HG03095 (cell line): ENCODE data around the gene SRP14.
A peak's percentile ranks its signal among the peaks of the same experiment; 100 is the strongest.
"Not testable (repeated sequence)": the region's sequence is repeated elsewhere in the genome, so short reads cannot be mapped to it uniquely, and the experiment has no call there.

Experiments
- ATAC-seq: cut with Tn5 transposase; IDR thresholded peaks from one replicate; pipeline ENCODE4 v1.9.1; 2021; ENCODE audit warnings: moderate library complexity; ENCODE audit not compliant: unreplicated experiment

Gene SRP14, protein sequence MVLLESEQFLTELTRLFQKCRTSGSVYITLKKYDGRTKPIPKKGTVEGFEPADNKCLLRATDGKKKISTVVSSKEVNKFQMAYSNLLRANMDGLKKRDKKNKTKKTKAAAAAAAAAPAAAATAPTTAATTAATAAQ

DNA sequence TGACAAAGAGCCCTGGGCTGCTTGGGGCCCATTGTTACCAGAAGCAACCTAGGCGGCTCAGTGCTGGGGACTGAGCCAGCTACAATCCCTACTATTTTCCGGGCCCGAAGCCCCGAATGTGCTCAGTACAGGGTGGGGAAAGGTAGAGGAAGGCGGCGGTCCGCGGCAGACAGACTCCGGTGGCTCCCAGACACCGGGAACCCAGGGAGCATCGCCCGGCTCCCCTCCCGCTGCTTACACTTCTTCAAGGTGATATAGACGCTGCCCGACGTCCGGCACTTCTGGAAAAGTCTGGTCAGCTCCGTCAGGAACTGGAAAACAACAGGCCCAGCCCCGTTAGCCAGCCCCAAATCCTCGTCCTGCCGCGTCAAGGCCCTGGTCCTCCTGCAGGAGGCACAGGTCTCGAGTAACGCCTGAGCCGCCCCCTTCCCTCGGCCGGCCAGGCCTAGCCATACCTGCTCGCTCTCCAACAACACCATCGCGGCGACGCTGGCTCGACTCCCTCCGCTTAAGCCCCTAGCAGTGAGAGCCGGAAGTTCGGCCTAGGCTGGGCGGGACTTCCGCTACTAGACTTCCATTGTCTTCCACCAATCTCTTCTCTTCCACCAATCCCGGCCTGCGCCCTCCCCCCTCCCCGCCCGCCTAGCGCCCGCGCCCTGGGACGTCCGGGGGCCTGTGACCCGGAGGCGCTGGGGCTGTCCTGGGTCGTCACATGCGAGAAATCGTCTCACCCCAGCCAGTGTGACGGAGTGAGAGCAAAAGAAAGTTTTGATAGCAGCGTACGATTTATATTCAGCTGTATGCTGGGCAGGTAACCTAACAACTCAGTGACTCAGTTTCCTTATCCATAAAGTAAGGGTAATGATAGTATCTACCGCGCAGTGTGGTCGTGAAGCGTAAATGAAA lies at the start of gene SRP14:
Gene SRP14, minus strand, starts transcription at position 544 of the 906 bp plus-strand sequence. Its CDS starts 65 bp downstream, at position 479.
- ATAC-seq: peak; percentile 80

- no peak for ATAC-seq
Observed at GRCh38 chr15:40087991-40088928, 49.3 kb upstream of the SRP14 start.

DNA sequence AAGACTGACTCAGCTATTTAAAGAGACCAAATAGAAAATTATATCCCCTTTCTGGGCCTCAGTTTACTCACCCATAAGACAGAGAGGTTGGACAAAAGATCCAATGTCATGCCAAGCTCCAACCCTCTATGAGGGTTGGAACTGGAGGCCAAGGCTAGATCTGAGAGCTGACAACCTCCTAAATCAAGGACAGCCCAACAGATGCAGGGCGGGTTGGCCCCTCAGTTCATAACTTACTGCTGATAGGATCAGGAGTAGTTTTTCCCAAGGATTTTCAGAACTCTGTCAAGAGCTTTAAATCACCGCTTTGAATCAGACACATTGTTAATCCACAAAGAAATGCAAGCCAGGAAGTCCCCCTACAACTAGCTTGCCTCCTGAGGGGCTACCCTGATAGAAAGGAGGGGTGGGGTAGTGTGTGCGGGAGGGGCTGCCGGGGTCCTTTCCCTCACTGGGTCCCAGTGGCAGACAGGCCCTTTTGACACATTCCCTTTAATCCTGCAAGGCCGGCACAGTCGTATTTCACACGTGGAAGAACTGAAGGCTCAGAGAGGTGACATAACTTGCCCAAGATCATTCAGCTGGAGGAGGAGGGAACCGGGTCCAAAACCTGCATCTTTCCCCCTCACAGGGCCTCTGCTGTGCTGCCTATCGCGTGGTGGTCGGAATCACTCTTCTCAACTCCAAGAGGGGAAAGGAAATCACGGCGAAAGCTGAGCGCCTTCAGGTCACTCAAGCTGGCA lies 48.3 kb upstream of the SRP14 start:
- ATAC-seq: no peak

GRCh38 chr15:40085266-40085665 lies 46.3 kb upstream of the SRP14 start:
- no peak for ATAC-seq

- ATAC-seq: no peak
Observed at GRCh38 chr15:40084650-40085049, 45.7 kb upstream of the SRP14 start.

DNA sequence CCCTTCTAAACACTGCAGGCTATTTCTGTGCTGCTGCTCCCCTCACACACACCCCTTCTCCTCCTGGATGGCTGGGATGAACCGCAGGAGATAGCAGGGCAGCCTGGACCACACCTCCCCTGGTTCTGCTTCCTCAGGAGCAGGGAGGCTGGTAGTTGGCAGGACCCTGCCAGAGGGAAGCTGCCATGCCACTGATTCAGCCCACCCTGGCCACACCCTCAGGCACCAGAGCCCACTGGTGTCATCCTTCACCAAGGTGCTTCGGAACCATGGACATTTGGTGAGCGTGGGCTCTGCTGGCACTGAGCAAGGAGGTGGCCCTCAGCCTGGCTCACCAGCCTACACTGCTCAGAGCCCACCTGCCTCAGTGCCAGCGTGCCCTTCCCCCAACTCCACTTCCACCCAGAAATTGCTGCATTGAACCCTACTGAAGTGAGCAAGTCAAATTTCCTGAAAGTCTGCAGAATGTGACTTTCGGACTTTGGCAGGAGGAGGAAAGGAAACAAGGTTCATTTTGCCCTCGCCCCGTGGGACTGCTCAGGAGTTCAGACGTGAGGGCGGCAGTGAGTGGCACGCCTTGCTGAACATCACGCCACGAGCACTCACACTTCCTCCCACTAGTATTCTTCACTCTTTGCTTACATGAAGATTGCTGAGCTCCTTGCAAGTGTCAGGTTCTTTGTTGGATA lies 43.4 kb upstream of the SRP14 start:
- ATAC-seq: no peak

DNA sequence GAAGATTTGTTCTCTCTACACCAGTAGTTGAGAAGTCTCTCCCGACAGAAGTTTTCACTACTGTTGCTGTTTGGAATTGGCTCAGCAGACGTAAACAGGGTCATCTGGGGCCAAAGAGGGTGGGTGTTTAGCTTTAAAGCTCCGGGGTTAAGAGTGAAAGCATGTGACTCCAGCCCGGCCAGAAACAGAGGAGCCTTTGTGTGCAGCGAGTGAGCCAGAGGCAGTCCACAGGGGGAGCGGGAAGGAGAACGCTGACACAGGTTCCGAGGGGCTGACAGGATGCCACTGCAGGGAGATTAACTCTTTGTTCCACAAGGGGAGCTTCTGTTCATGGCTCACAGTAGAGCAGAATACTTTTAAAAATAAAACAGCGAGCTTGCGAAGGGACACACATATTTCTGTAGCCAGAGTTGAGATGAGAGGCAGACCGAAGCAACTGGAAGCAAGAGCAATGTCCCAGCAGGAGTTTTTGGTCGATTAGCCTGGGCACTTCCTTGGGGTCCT lies 42.8 kb upstream of the SRP14 start:
- ATAC-seq: no peak

DNA sequence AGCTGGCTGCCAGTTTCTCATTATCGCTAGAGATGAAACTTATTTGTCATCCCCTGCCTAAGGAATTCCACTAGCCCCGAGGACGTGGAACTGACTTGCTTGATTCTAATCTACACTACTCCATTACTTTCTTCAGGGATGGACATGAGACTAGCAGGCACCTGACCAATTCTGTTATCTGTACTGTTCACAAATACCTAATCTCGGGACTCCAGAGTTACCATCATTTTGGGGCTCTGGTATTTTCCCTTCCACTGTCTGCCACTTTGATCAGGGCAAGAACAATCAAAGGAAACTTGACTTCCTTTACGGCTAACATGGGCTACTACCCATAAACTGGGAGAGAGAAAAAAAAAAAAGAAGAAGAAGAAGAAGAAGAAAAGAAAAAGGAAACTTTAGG lies 41.9 kb upstream of the SRP14 start:
- ATAC-seq: no peak

DNA sequence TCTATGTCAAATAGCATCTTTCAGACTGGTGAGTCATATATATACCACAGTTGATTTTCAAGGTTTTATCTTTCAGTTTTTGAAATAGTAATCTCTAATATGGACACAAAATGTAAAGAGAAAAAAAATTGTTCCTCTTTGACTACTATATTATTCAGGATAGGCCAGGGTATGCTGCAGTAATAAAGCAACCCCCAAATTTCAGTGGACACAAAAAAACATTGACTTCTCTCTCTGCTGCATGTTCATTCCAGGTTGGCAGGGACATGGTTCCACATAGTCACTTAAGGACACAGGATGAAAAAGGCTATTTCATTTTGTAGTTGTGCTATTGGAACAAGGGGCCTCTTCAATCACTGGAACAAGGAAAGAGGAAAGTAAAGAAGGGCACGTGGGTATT lies 41.1 kb upstream of the SRP14 start:
- no peak for ATAC-seq

DNA sequence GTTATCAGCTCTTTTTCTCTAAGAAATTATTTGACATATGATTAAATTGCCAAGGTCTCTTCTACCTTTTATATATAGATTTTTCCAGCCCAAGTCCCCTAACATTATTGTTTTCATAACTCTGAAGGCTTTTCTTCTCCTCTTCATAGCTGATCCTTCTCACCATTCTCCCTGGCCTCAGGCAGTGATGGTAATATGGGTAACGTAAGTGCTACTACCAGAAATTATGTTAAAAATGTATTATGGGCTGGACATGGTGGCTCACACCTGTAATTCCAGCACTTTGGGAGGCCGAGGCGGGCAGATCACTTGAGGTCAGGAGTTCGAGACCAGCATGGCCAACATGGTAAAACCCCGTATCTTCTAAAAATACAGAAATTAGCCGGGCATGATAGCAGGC lies 40.5 kb upstream of the SRP14 start:
- no peak for ATAC-seq

- ATAC-seq: no peak
Observed at GRCh38 chr15:40075298-40076044, 36.5 kb upstream of the SRP14 start.

GRCh38 chr15:40074656-40075055 lies 35.7 kb upstream of the SRP14 start:
- ATAC-seq: not testable (repeated sequence)

DNA sequence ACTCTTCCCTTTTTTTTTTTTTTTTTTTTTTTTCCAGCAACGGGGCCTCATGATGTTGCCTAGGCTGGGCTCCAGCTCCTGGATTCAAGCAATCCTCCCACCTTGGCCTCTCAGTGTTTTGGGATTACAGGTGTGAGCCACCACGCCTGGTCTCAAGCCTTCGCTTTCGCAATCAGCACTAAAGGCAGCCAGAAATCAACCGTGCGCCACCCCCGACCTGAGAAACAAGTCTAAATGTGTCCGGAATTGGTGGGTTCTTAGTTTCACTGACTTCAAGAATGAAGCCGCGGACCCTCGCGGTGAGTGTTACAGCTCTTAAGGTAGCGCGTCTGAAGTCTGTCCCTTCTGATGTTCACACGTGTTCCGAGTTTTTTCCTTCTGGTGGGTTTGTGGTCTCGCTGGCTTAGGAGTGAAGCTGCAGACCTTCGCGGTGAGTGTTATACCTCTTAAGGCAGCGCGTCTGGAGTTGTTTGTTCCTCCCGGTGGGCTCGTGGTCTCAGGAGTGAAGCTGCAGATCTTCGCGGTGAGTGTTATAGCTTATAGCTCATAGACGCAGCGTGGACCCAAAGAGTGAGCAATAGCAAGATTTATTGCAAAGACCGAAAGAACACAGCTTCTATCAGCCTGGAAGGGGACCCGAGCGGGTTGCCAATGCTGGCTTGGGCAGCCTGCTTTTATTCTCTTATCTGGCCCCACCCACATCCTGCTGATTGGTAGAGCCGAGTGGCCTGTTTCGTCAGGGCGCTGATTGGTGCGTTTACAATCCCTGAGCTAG lies 34.9 kb upstream of the SRP14 start:
- not testable (repeated sequence) for ATAC-seq

DNA sequence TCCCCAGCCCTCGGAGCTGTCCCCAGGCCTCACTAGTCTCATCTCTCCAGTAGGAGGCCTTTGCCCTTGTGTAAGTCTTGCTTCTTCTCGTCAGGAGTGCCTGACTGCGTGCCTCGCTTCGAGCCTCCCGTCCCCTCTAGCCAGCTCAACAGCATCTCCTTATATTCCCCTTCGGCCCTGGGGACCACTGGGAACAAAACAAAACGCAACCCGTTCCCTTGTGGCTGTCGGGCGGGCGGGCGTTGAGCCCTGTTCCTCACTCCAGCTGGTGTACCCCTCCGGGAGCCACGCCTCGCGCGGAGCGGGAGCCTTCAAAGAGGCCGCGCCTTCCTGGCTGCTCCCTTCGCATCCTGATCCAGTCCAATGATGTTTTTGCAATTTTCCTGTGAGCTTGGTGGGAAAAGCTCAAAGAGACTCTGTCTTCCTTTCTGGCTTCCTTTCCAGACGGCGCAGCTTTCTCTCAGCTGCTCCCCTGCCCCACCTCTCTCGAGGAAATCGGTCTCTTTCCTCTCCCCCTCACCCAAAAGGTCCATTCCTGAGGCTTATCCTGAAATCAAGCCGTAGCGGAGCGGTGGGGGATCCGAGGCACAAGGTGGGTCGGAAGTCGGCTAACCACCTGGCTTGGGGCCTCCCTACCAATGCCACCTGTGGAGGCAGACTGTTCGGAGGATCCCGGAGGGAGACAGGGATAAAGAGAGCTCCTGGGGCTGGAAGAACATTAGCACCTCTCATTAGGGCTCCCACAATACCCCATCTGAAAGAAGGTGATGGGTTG lies 33.4 kb upstream of the SRP14 start:
- no peak for ATAC-seq

- ATAC-seq: no peak
Observed at GRCh38 chr15:40070608-40071218, 31.7 kb upstream of the SRP14 start.

DNA sequence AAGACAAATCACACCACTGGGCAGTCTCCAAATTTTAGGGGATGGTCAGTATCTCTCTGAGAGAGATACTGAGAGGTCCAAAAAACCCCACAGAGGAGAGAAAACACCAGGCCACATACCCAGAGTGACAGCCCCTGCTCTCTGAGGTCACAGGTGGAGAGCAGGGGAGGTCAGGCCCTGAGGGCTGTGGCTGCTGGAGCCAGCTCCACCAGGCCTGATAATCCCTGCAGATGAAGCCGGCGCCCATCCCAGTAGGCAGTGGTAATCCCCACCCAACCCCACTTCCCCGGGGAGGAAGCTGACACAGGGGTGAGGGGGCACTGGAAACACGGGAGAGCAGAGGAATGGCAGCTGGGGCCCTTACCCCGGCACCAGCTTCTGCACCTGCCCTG lies 31.2 kb upstream of the SRP14 start:
- ATAC-seq: no peak
